PC-9 (cell line): ENCODE measurements around the gene ANKRD11. TPM values are rescaled to one million over a fixed set of nuclear protein-coding genes. Genes with fewer than 3 reads are reported as not detected.

Experiments
- BruUV-seq: library from RNA; stranded (reverse); fragments of 400-500 nt; replicated peaks from 2 replicates; lab custom pipeline; 2021; lab: Mats Ljungman, UMichigan
- CTCF ChIA-PET: fragments of 300-600 bp; sonication (Branson Sonifier 250); formaldehyde crosslinking; loops from one replicate; lab custom pipeline; 2022; ENCODE audit warnings: antibody characterized with exemption; lab: Charles Lee
- POLR2A ChIA-PET: fragments of 300-600 bp; sonication (Branson Sonifier 250); formaldehyde crosslinking; loops from one replicate; lab custom pipeline; 2022; ENCODE audit warnings: antibody characterized with exemption; ENCODE audit not compliant: unreplicated experiment; lab: Charles Lee
- DNase-seq, 2 experiments: peaks; one replicate each; pipeline versions ENCODE4 v3.0.0 to v3.0.0-alpha.2; 2015 to 2022; ENCODE audit warnings: mixed read lengths in 1 of 2
- H2AFZ ChIP-seq: fragments of 200-600 bp; sonication (generic); 2 replicates; pipeline ENCODE4 v1.8.1; 2017; ENCODE audit warnings: antibody characterized with exemption
- H3F3A ChIP-seq: fragments of 200-600 bp; sonication (generic); 2 replicates; pipeline ENCODE4 v1.8.1; 2017; ENCODE audit warnings: antibody characterized with exemption, mild to moderate bottlenecking, low read depth; ENCODE audit not compliant: insufficient read depth
- H3K27ac ChIP-seq: fragments of 200-600 bp; sonication (generic); 2 replicates; pipeline ENCODE4 v1.6.1; 2016; ENCODE audit warnings: mixed run types
- H3K27me3 ChIP-seq: fragments of 200-600 bp; sonication (generic); 2 replicates; pipeline ENCODE4 v1.6.1; 2016; ENCODE audit warnings: low read depth, mixed run types; ENCODE audit not compliant: insufficient read depth
- H3K36me3 ChIP-seq: fragments of 200-600 bp; sonication (generic); 2 replicates; pipeline ENCODE4 v1.6.1; 2016; ENCODE audit warnings: low read depth, mixed run types
- H3K4me1 ChIP-seq: fragments of 200-600 bp; sonication (generic); replicated peaks from 2 replicates; pipeline ENCODE4 v1.6.1; 2016; ENCODE audit warnings: mixed run types; ENCODE audit not compliant: insufficient read depth
- H3K4me2 ChIP-seq: fragments of 200-600 bp; sonication (generic); 2 replicates; pipeline ENCODE4 v1.6.1; 2017; ENCODE audit warnings: mixed run types
- H3K4me3 ChIP-seq: fragments of 200-600 bp; sonication (generic); 2 replicates; pipeline ENCODE4 v1.6.1; 2016; ENCODE audit warnings: mixed run types
- H3K79me2 ChIP-seq: fragments of 200-600 bp; sonication (generic); 2 replicates; pipeline ENCODE4 v1.6.1; 2017; ENCODE audit warnings: low read depth, mixed run types
- H3K9me2 ChIP-seq: fragments of 200-600 bp; sonication (generic); 2 replicates; pipeline ENCODE4 v1.8.1; 2017; ENCODE audit warnings: mild to moderate bottlenecking; ENCODE audit not compliant: insufficient read depth
- H3K9me3 ChIP-seq: fragments of 200-600 bp; sonication (generic); 2 replicates; pipeline ENCODE4 v1.8.1; 2016; ENCODE audit warnings: low read depth; ENCODE audit not compliant: insufficient read depth
- H4K20me1 ChIP-seq: fragments of 200-600 bp; sonication (generic); 2 replicates; pipeline ENCODE4 v1.8.1; 2017; ENCODE audit not compliant: insufficient read depth
- EZH2 ChIP-seq: fragments of 200-600 bp; sonication (generic); IDR thresholded peaks from 2 replicates; pipeline ENCODE4 v1.8.0; 2017; ENCODE audit warnings: antibody characterized with exemption, low read depth
- intact Hi-C: fragments of 100-400 bp; cut with micrococcal nuclease; formaldehyde crosslinking; loops from one replicate; pipeline ENCODE4 v1.10.0; 2022; ENCODE audit not compliant: unreplicated experiment
- total RNA-seq: library from RNA; stranded (reverse); gene quantifications from 2 replicates; pipeline ENCODE4 v1.2.3, GENCODE V29; 2021
- TF ChIP-seq, protein P1 (sequence below): fragments of 200-600 bp; sonication (generic); conservative IDR thresholded peaks from 2 replicates; pipeline ENCODE4 v1.6.1; 2017; ENCODE audit warnings: mixed run types, antibody characterized with exemption, mild to moderate bottlenecking, moderate library complexity

ANKRD11 gene
- total RNA-seq, 1 experiment from 2014 or later, result 220 TPM

DNA sequence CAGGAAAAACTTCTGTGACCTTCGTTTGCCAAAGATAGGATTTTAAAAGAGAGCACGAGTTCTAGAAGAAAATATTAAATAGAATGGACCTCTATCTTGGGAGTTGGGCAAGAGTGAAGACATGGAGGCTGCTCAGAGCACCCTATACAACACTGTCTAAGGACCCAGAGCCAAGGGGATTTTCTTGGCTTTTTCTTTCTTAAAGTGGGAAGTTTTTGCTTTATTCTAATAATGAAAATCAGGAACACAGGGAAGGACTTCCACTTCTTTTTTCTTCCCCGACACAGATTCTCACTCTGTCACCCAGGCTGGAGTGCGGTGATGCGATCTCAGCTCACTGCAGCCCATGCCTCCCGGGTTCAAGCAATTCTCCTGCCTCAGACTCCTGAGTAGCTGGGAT lies 178.7 kb downstream of the ANKRD11 start:
- H3K9me2 ChIP-seq, result no peaks in the 10 kb centered on the region
- H4K20me1 ChIP-seq, result peaks cover 96% of the 10 kb centered on the region
- intact Hi-C loops, result no loop called here
- H3K79me2 ChIP-seq, result peaks cover 99% of the 10 kb centered on the region
- peaks cover 66% of the 10 kb centered on the region for H3F3A ChIP-seq
- H3K4me2 ChIP-seq, result no peak overlapping the region
- POLR2A ChIA-PET, result no interaction called here
- no peak overlapping the region for H3K4me3 ChIP-seq
- DNase-seq, result no peak
- H3K36me3 ChIP-seq, result peaks cover 36% of the 10 kb centered on the region; the same call in 1 of the 2 replicates
- CTCF ChIA-PET, result interaction anchor here (1.1 kb wide), 1 partner anchor 23 kb away, joined by 7 read pairs; no protein-coding TSS in a partner anchor
- H3K27me3 ChIP-seq, result no peaks in the 10 kb centered on the region
- H3K4me1 ChIP-seq, result peaks cover 33% of the 10 kb centered on the region
- no peak for TF ChIP-seq EZH2
- TF ChIP-seq, protein P1, sequence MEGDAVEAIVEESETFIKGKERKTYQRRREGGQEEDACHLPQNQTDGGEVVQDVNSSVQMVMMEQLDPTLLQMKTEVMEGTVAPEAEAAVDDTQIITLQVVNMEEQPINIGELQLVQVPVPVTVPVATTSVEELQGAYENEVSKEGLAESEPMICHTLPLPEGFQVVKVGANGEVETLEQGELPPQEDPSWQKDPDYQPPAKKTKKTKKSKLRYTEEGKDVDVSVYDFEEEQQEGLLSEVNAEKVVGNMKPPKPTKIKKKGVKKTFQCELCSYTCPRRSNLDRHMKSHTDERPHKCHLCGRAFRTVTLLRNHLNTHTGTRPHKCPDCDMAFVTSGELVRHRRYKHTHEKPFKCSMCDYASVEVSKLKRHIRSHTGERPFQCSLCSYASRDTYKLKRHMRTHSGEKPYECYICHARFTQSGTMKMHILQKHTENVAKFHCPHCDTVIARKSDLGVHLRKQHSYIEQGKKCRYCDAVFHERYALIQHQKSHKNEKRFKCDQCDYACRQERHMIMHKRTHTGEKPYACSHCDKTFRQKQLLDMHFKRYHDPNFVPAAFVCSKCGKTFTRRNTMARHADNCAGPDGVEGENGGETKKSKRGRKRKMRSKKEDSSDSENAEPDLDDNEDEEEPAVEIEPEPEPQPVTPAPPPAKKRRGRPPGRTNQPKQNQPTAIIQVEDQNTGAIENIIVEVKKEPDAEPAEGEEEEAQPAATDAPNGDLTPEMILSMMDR, result no peak
- no peaks in the 10 kb centered on the region for H3K9me3 ChIP-seq
- H2AFZ ChIP-seq, result no peak overlapping the region
- no TSS peak for BruUV-seq
- 0 out of 2 replicates have a peak overlapping the region, but pooled peaks have one; percentile 5 for H3K27ac ChIP-seq

DNA sequence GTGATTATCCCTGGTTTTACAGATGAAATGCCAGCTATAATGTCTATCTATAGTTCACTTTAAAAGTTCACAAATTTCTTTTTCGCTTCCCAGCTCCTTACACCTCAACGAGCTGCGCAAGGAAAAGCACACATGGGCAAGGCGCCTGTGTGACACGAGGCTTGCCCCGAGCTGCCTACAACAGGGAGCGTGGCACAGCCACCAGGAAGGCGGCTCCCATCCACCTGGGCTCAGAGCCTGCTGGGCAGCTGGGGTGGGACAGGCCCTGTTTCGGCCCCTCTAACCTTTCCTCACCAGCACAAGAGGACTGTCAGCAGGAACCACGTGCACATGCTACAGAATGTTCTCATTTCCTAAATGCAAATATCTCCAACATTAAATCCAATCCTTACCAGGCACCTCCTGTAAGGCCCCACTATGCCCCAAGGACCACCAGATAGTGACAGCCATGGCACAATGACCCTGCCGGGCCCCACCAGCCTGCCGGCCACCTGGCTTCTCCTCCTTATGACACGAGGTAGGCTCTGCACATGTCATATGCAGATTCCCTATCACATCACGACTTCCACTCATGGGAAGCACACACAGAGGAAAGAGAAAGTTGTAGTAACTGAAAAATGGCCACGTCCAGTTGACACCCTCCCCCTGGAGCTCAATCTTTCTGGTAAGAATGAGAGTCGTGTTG lies 180.8 kb downstream of the ANKRD11 start:
- H3K9me2 ChIP-seq, result no peaks in the 10 kb centered on the region
- H3K9me3 ChIP-seq, result no peaks in the 10 kb centered on the region
- H3K4me3 ChIP-seq, result no peak overlapping the region
- H4K20me1 ChIP-seq, result peaks cover 83% of the 10 kb centered on the region
- H2AFZ ChIP-seq, result no peak overlapping the region
- no peak overlapping the region for H3K4me2 ChIP-seq
- peaks cover 38% of the 10 kb centered on the region; the same call in 1 of the 2 replicates for H3K36me3 ChIP-seq
- no peak for DNase-seq
- peaks cover 87% of the 10 kb centered on the region for H3K79me2 ChIP-seq
- intact Hi-C loops, result no loop called here
- H3K4me1 ChIP-seq, result peaks cover 12% of the 10 kb centered on the region
- CTCF ChIA-PET, result no interaction called here
- peaks cover 52% of the 10 kb centered on the region; the same call in 1 of the 2 replicates for H3F3A ChIP-seq
- no peak overlapping the region for H3K27ac ChIP-seq
- no peaks in the 10 kb centered on the region for H3K27me3 ChIP-seq
- BruUV-seq, result no TSS peak
- POLR2A ChIA-PET, result interaction anchor here (0.6 kb wide), 2 partner anchors 12 to 207 kb away, joined by 3 to 12 read pairs; no protein-coding TSS in a partner anchor
- TF ChIP-seq, protein P1, result no peak
- no peak for TF ChIP-seq EZH2

DNA sequence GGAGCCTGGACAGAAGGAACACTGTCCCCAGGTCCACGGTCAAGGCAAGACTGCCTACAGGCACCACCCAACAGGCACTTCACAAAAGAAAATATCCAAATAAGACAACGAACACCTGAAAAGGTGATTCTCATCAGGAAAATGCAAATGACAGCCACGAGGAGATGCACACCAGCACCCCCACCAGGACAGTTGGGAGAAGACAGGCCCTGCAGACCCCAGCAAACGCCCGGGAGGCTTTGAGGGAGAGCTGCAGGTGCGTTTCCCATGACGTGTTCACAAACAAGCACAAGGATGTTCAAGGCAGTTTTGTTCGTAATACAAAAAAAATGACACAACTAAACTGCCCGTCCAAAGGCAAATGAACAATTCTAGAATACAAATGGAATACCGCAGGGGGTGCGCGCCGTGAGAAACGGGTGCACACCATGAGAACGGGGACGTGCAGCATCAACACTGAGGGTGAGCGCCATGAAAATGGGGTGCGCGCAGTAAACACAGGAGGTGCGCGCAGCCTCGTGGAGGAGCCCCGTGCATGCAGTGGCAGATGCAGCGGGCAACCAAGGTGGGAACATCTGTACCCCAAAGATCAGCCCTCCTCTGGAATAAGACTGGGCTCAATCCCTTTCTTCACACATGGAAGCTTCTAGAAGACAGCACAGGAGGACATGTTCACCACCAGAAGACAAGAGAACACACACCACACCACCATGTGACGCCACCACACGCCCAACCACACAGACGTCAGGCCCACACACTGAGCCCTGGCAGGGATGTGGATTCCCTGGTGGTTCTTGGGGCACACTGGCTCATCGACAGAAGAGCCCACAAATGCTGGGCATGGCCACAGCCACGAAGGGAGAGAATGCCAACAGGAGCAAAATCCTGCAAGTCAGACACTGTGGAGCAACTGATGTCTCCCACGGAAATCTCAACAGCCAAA lies 181.7 kb downstream of the ANKRD11 start:
- no peaks in the 10 kb centered on the region for H3K9me2 ChIP-seq
- H3K9me3 ChIP-seq, result no peaks in the 10 kb centered on the region
- H3K4me3 ChIP-seq, result no peak overlapping the region
- DNase-seq, result no peak
- BruUV-seq, result no TSS peak
- no peaks in the 10 kb centered on the region for H3K27me3 ChIP-seq
- peaks cover 43% of the 10 kb centered on the region for H3K36me3 ChIP-seq
- H4K20me1 ChIP-seq, result peaks cover 83% of the 10 kb centered on the region
- TF ChIP-seq, protein P1, result peak; percentile 64; the same call in 1 of the 2 replicates
- no peak for TF ChIP-seq EZH2
- H3K27ac ChIP-seq, result no peak overlapping the region
- no peak overlapping the region for H2AFZ ChIP-seq
- CTCF ChIA-PET, result no interaction called here
- intact Hi-C loops, result no loop called here
- peaks cover 87% of the 10 kb centered on the region for H3K79me2 ChIP-seq
- H3F3A ChIP-seq, result peaks cover 53% of the 10 kb centered on the region; the same call in 1 of the 2 replicates
- H3K4me2 ChIP-seq, result no peak overlapping the region
- H3K4me1 ChIP-seq, result peaks cover 3% of the 10 kb centered on the region
- POLR2A ChIA-PET, result interaction anchor here (0.6 kb wide), 1 partner anchor 208 kb away, joined by 12 read pairs; no protein-coding TSS in a partner anchor
